ENCODE results near the gene SH3PXD2A. TPM values are rescaled to one million over a fixed set of nuclear protein-coding genes. Genes with fewer than 3 reads are reported as not detected.
"Not testable (repeated sequence)": the region's sequence is repeated elsewhere in the genome, so short reads cannot be mapped to it uniquely, and the experiment has no call there.

Gene SH3PXD2A
- total RNA-seq, 1 experiment from 2014 or later = 3.1 TPM

DNA sequence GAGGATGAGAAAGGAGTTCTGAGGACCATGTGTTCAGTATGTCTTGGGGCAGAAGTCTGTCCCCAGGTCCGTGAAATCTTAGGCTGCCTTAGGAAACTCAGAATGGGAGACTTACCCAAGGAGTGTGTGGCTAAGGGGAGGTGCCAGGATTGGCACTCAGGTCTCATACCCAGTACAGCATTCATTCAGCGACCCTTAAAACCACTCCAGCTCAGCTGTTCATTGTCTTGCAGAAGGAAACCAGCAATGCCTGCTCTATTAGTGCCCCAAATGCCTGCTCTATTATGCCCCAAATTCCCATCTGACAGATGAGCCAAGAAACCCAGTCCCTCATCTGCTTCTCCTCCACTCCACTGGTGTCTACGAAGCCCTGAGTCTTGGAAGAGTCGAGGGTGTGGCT, 214.1 kb downstream of the SH3PXD2A start:
- in situ Hi-C loops (cut with HindIII; ENCODE audit: low pct_unique_long_range_greater_than_20kb, low sequenced_read_pairs) = no loop called here
- no peak for DNase-seq (ENCODE audit: low read depth)

DNA sequence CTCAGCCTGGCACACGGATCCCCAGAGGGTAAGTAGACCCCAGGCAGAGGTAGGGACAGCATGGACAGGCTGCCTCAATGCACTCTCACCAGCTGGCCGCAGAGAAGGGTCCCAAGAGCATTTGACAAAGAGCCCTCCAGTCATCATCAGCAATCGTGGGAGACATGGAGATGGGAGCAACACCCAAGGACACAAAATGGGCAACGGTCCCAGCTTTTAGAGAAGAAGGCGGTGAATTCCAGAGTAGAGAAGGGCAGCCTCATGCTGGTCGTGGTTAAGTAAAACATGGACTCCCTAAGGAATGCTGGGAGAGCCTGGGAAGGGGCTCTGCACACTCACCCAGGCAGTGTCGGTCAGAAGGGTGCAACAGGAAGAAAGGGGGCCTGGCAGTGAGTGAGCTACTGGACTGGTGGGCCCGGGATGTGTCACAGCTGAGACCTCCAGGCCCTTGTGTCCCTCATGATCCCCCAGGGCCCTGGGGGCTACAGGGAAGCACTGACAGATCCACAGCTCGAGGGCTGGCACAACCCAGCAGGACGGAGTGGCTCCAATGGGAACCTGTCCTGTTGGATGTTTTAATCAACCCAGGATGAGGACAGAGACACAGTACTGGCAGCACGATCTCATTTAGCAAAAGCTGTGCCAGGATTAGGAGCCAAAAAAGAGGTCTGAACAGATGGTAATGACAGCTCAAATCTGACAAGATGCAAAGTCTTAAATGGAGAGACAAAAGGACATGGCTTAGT, 214.8 kb downstream of the SH3PXD2A start:
- DNase-seq (ENCODE audit: low read depth) = no peak
- in situ Hi-C loops (cut with HindIII; ENCODE audit: low pct_unique_long_range_greater_than_20kb, low sequenced_read_pairs) = no loop called here

DNA sequence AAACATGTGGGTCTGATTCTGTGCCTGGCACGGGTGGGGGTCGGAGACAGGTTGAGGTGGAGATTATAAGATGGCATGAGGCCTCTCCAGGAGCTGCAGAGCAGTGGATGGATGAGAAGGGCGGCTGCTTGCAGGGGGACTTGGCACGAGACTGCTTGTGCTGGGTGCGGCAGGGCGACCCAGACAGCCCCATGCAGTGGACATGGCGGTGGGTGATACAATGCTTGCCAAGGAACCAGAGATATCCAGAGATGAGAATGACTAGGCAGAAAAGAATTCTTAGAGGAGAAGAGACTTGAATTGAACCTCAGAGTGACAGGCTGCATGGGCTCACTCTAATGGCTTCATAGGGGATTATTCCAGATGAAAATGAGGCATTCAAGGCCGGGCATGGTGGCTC, 216.4 kb downstream of the SH3PXD2A start:
- in situ Hi-C loops (cut with HindIII; ENCODE audit: low pct_unique_long_range_greater_than_20kb, low sequenced_read_pairs) = no loop called here
- DNase-seq (ENCODE audit: low read depth) = no peak

DNA sequence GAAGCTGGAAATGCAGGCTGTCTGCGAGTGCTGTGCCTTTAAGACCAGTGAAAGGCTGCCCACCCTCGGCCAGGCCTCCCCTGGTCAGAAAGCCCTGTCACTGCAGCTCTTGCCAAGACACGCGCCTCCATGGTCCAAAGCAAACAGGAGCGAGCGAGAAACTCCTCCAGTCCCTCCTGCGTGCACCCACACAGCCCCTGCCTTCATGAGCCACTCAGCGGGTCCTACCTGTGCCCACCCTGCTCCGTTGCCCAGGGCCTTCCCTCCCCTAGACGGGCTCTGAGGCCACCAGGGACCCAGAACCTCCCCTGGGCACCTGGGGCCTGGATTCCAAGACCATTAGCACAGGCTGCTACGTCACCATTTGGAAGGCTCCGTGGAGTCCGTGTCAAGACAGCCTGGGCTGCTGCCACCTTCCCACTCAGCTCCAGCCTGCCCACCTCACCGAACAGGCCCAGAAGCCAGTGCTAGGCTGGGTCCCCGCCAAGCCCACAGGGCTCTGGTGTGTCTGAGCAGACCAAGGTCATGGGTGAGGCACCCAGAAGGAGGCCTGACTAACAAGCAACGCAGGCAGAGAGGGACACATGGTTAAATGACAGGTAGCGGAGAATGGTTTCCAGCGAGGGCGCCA, 217.3 kb downstream of the SH3PXD2A start:
- in situ Hi-C loops (cut with HindIII; ENCODE audit: low pct_unique_long_range_greater_than_20kb, low sequenced_read_pairs) = no loop called here
- no peak for DNase-seq (ENCODE audit: low read depth)

DNA sequence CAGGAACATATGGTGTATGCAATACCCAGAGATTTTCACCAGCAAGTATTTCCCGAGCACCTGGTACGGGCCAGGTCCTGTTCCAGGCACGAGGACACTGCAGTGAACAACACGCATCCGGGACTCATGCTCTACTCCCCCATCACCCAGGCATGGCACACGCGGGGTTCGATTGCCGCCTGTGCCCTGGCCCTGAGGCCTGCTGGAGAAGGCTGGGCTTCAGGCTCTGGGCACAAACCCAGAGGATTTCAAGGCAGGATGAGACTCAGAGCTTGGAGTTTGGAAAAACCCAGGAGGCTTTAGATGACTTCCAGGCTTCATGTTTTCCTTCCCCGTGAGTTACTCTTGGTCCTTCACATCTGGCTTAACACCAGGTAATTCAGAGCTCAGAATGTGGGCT, 218.4 kb downstream of the SH3PXD2A start:
- no peak for DNase-seq (ENCODE audit: low read depth)
- in situ Hi-C loops (cut with HindIII; ENCODE audit: low pct_unique_long_range_greater_than_20kb, low sequenced_read_pairs) = no loop called here

DNA sequence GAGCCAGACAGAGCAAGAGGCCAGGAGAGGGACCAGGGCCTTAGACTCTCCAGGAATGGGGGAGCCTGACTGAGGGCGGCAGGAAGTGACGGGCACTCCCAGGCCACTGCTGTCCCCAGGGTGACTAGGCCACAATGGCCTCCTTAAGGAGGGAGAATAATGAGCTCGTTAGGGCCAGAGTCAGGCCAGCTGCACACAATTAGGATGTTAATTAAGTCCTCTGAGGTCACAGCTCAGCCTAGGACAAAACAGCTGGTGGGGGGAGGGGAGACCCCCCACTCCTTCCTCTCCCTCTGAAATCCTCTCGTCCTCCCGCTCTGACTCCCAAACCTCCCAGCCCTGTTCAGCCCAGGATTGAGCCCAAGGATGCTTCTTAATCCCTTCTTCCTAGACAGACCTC, 218.9 kb downstream of the SH3PXD2A start:
- no peak for DNase-seq (ENCODE audit: low read depth)
- in situ Hi-C loops (cut with HindIII; ENCODE audit: low pct_unique_long_range_greater_than_20kb, low sequenced_read_pairs) = no loop called here

DNA sequence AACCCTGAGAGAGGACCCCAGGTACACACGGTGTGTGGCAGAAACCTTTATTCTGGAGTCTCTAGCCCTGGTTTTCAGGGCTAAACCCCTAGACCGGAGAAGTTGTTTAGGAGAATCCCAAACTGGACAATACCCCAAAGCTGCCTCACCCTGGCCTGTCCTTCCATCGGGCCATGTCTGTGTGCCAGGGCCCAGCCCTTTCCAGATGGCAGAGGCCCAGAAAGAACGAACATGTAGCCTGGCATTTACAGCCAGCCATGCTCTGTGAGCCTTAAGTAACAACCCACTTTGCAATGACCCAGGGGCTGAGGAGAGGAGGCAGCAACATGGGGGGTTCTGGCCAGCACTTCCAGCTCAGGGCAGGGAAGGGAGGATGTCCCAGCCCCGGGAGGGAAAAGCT, 219.8 kb downstream of the SH3PXD2A start:
- DNase-seq (ENCODE audit: low read depth) = no peak
- in situ Hi-C loops (cut with HindIII; ENCODE audit: low pct_unique_long_range_greater_than_20kb, low sequenced_read_pairs) = no loop called here

DNA sequence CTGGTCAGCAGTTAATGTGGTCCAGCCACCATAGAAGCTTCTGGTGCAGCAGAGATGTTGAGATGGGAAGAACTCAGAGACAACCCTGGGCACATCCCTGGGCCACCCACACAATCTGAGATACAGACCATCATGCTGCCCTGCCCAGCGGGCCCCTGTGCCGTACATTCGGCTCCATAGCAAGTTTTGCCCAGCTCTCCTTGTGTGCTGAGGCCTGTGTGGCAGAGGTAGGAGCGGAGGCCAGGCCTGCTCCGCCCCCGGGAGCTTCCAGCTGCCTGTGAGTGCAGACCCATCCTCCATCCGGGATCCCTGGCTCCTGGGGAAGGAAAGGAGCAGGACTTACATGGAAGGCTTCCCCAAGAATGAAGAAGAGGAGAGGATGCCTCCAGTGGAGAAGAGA, 221.5 kb downstream of the SH3PXD2A start:
- DNase-seq (ENCODE audit: low read depth) = no peak
- in situ Hi-C loops (cut with HindIII; ENCODE audit: low pct_unique_long_range_greater_than_20kb, low sequenced_read_pairs) = no loop called here

DNA sequence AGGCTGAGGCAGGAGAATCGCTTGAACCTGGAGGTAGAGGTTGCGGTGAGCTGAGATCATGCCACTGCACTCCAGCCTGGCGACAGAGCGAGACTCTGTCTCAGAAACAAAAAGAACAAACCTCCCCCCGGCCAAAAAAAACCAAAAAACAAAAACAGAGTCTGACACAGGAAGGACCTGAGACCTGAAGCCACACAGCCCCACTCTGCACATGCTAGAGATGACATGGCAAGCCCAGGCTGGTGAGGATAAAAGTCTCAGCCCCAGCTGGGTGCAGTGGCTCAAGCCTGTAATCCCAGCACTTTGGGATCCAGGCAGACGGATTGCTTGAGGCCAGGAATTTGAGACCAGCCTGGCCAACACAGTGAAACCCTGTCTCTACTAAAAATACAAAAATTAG, 222.5 kb downstream of the SH3PXD2A start:
- in situ Hi-C loops (cut with HindIII; ENCODE audit: low pct_unique_long_range_greater_than_20kb, low sequenced_read_pairs); DNase-seq (ENCODE audit: low read depth): not testable (repeated sequence)

DNA sequence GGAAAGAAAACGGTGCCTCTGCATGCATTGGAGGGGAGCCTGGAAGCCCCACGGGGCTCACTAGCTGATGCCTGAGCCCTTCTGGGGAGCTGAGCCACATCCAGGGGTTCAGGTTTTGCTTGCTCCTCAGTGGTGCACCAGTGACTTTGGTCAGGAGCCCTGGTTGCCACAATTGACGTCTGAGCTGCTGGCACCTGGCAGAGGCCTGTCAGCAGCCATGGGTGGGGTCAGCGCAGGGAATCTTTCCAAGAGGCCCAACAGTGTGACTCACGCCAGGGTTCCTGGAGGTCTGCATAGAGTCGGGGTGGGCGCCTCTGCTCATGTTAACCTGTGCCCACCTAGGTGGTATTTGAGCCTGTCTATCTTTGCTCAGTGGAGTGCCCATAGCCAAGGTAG, 223.1 kb downstream of the SH3PXD2A start:
- DNase-seq (ENCODE audit: low read depth) = no peak
- in situ Hi-C loops (cut with HindIII; ENCODE audit: low pct_unique_long_range_greater_than_20kb, low sequenced_read_pairs) = no loop called here

DNA sequence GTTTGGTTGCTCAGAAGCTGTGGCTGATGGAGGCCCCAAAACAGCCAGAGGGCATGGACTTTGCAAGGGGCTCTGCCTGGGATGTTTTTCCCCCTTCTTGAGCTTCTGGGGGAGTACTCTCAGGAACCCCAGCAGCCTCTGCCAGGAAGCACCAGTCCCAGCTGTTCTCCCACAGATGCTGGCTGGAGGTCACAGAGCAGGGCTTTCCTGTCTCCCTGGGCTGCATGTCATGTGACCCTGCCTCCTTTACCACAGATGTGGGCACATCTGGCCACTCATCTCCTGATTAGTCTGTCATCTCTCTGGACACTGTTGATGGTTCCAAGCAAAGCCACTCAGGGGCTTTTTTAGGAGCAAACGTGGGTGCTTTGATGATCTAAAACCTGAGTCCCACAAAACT, 225.2 kb downstream of the SH3PXD2A start:
- DNase-seq (ENCODE audit: low read depth) = no peak
- in situ Hi-C loops (cut with HindIII; ENCODE audit: low pct_unique_long_range_greater_than_20kb, low sequenced_read_pairs) = no loop called here

DNA sequence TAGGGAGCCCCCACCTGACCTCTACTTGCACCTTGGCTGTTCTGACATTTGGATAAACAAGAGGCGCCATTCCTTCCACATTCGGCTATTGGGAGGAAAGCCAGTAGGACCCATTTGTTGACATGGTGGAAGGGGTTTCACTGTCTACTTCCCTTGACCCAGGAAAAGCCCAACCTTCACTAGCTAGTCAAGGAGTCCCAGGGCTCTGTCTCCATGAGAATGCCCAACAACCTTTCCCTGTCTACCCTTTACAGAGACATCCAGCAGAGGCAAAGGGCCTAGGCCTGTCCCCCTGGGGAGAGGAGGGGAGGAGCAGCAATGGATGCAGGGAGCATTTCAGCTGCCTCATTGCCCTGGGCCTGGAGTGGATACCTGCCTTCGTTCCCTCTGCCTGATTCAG, 225.8 kb downstream of the SH3PXD2A start:
- in situ Hi-C loops (cut with HindIII; ENCODE audit: low pct_unique_long_range_greater_than_20kb, low sequenced_read_pairs) = no loop called here
- no peak for DNase-seq (ENCODE audit: low read depth)

DNA sequence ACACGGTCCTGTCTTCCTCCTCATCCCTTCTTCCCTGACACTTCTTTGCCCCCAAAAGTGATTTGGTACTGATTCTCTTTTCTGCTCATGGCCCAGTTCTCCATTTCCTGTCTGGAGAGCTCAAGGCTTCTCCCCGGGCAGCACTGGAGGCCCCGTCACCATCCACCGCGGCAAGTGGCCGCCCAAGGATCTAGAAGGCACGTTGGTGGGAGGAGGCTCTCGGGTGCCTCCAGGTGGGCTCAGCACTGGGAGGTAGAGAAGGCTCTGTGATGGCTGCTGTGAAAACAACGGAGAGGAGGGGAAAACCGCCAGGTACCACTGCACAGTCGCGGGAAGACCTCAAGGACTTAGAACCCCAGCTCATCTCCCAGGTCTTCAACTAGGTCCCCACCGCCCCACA, 227.5 kb downstream of the SH3PXD2A start:
- no peak for DNase-seq (ENCODE audit: low read depth)
- in situ Hi-C loops (cut with HindIII; ENCODE audit: low pct_unique_long_range_greater_than_20kb, low sequenced_read_pairs) = no loop called here

DNA sequence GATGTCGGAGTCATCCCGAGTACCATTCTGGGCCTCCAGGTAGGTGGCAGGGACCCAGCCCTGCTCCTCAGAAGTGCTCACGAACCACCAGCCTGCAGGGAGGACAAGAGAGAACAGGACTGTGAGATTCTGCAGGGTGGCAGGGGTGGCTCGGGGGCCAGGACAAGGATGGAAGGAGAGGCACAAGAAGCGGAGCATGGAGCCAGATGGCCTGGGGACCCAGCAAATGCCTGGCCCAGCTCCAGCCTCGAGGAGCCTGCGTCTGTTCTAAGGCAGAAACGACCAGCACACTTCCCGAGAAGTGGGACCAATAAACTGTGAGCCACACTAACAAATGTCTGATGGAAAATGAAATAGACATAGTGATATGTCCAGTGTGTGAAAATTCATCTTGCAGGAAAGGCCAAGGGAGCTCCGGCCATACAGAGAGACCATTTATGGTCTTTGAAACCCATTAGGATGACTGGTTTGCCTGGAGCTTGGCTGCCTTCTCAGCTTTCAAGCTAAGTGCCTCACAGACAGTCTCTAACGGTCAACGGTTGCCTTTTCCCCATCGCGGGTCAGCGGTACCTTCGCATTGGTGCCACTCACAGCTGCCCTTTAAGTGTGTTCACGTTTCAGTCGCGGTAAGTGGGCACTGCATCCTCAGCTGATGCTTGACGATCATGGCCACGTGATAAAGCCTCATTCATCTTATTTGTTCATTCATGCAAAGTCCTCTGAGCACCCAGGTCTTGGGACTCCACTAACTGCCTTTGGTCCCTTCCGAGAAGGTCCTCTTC, 228.1 kb downstream of the SH3PXD2A start:
- no peak for DNase-seq (ENCODE audit: low read depth)
- in situ Hi-C loops (cut with HindIII; ENCODE audit: low pct_unique_long_range_greater_than_20kb, low sequenced_read_pairs) = no loop called here

DNA sequence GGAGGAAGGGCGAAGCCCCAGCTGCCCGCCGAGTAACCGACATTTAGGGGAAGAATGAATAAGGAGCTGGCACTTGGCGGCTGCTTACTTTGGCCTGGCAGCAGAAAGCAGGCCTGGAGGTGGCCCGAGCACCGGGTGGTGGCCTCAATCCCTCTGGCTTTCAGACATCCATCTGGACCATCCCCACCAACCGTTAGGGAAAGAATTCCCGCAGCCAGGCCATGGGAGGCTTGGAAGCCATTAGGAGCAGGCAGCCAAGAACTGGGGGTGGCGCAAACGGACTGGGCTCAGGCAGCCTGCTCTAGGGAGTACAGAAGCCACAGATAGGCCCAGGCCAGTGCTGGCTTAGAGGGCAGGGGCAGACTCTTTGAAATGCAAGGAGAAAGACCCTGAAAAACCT, 229.2 kb downstream of the SH3PXD2A start:
- in situ Hi-C loops (cut with HindIII; ENCODE audit: low pct_unique_long_range_greater_than_20kb, low sequenced_read_pairs) = no loop called here

DNA sequence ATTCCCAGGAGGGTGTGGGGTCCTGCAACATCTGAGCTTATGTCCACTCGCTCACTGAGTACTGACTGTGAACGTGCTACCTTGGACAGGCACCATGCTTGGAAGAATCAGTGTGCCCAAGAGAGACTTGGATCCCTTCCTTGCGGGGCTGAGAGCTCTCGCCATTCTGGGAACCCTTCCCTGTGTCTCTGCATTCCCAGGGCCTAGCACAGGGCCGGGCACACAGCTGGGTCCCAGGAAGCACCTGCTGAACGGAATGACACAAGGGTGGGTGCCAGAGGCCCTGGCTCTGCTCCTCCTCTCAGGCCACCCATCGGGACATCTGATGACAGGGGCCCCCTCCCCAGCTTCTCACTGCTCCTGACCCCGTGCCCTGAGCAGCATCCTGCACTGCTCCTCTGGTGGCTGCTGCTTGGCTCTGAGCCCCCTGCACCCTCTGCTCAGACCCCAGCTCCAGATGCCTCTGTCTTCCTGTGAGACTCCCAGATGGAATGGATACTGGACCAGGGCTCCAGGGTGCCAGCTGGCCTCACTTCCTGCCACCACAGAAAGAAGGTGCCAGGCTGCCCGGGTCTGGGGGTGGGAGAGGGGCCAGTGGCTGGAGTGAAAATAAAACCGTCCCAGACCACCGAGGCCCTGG, 232.3 kb downstream of the SH3PXD2A start:
- in situ Hi-C loops (cut with HindIII; ENCODE audit: low pct_unique_long_range_greater_than_20kb, low sequenced_read_pairs) = no loop called here
- DNase-seq (ENCODE audit: low read depth) = no peak

More for the DNA sequence above, 229.2 kb downstream of the SH3PXD2A start:
- DNase-seq (ENCODE audit: low read depth) = no peak

DNA sequence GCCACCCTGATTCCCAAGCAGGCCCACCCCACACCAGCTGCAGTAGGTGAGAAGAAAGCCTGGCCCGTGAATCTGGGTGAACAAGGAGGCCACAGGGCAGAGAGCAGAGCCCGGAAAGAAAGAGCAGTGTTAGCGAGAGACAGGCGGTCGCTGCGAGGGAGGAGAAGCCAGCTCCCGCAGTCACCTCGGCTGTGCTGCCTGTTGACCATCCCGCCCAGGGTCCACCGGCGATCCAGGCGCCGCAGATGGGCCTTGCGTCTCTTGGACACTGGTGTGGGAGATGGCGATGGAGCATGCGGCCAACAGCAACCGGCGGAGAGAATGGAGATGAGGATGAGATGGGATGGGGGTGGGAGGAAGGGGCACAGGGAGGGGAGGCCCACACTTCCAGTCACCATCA, 233.1 kb downstream of the SH3PXD2A start:
- DNase-seq (ENCODE audit: low read depth) = no peak
- in situ Hi-C loops (cut with HindIII; ENCODE audit: low pct_unique_long_range_greater_than_20kb, low sequenced_read_pairs) = no loop called here

DNA sequence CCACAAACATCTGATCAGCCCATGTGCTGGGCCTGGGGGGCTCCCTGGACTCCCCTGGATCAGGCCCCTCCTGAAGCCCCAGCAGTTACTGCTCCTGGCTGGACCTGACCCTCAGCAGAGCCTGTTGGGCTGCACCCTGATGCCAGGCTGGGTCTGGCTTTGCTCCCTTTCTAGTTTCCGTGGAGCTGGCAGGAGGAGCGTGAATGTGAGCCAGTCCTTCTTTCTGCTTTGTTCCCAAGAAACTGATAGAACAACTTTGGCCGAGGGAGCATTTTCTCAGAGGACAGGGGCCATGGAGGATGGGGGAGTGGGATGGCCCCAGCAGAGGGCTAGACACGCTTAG, 233.6 kb downstream of the SH3PXD2A start:
- in situ Hi-C loops (cut with HindIII; ENCODE audit: low pct_unique_long_range_greater_than_20kb, low sequenced_read_pairs) = no loop called here
- no peak for DNase-seq (ENCODE audit: low read depth)

Data from Caki2 (cell line).